Smooth muscle cell (in vitro differentiated cells): ENCODE measurements around the gene ADD3. TPM values are rescaled to one million over a fixed set of nuclear protein-coding genes. Genes with fewer than 3 reads are reported as not detected.

Source experiments
- DNase-seq: peaks from one replicate; lab custom pipeline; 2025; ENCODE audit not compliant: unreplicated experiment; lab: John Stamatoyannopoulos, UW
- H2AFZ ChIP-seq: fragments of 200-600 bp; sonication (generic); 2 replicates; pipeline ENCODE4 v1.6.0; 2016; ENCODE audit warnings: antibody characterized with exemption, low read depth, mild to moderate bottlenecking
- H3F3A ChIP-seq: fragments of 200-600 bp; sonication (generic); 2 replicates; pipeline ENCODE4 v1.6.0; 2017; ENCODE audit warnings: antibody characterized with exemption, low read depth
- H3K27ac ChIP-seq: fragments of 200-600 bp; sonication (generic); 2 replicates; pipeline ENCODE4 v1.5.1; 2016; ENCODE audit warnings: low read depth, mild to moderate bottlenecking
- H3K27me3 ChIP-seq: fragments of 200-600 bp; sonication (generic); 2 replicates; pipeline ENCODE4 v1.6.1; 2016; ENCODE audit warnings: low read depth, mild to moderate bottlenecking
- H3K36me3 ChIP-seq: fragments of 200-600 bp; sonication (generic); 2 replicates; pipeline ENCODE4 v1.5.1; 2016; ENCODE audit warnings: low read depth
- H3K4me1 ChIP-seq: fragments of 200-600 bp; sonication (generic); 2 replicates; pipeline ENCODE4 v1.5.1; 2016; ENCODE audit warnings: low read depth
- H3K4me2 ChIP-seq: fragments of 200-600 bp; sonication (generic); 2 replicates; pipeline ENCODE4 v1.6.0; 2016; ENCODE audit warnings: mild to moderate bottlenecking
- H3K4me3 ChIP-seq: fragments of 200-600 bp; sonication (generic); 2 replicates; pipeline ENCODE4 v1.5.1; 2016; ENCODE audit warnings: mild to moderate bottlenecking
- H3K79me2 ChIP-seq: fragments of 200-600 bp; sonication (generic); 2 replicates; pipeline ENCODE4 v1.6.0; 2016; ENCODE audit warnings: low read depth, mild to moderate bottlenecking
- H3K9ac ChIP-seq: fragments of 200-600 bp; sonication (generic); 2 replicates; pipeline ENCODE4 v1.6.0; 2016; ENCODE audit warnings: low read depth
- H3K9me3 ChIP-seq: fragments of 200-600 bp; sonication (generic); replicated peaks from 2 replicates; pipeline ENCODE4 v1.5.1; 2016; ENCODE audit warnings: low read depth
- H4K20me1 ChIP-seq: fragments of 200-600 bp; sonication (generic); 2 replicates; pipeline ENCODE4 v1.6.0; 2016; ENCODE audit warnings: low read depth
- WGBS: methylation state at CpG from one replicate; pipeline ENCODE4 v1.1.7; 2016; ENCODE audit warnings: low lambda C conversion rate; 5-methylcytosine and 5-hydroxymethylcytosine counted together
- polyA plus RNA-seq: library from polyadenylated mRNA; unstranded; fragments of >200 nt; fragmentation: Nextera tagmentation; extraction: Ambion mirVana; gene quantifications from 2 replicates; pipeline ENCODE4 v1.2.1, GENCODE V29; 2016
- total RNA-seq: library from RNA; depleted of rRNA; stranded (reverse); fragments of >200 nt; gene quantifications from 2 replicates; pipeline ENCODE4 v1.2.3, GENCODE V29; 2014
- TF ChIP-seq, protein P1 (sequence below): fragments of 200-600 bp; sonication (generic); IDR thresholded peaks from 2 replicates; pipeline ENCODE4 v1.5.1; 2017; ENCODE audit warnings: borderline replicate concordance, mild to moderate bottlenecking, antibody characterized with exemption; ENCODE audit not compliant: insufficient read depth, poor library complexity, severe bottlenecking

Gene ADD3
- total and polyA plus RNA-seq, 2 experiments from 2014 or later: 75.0 to 155 TPM

DNA sequence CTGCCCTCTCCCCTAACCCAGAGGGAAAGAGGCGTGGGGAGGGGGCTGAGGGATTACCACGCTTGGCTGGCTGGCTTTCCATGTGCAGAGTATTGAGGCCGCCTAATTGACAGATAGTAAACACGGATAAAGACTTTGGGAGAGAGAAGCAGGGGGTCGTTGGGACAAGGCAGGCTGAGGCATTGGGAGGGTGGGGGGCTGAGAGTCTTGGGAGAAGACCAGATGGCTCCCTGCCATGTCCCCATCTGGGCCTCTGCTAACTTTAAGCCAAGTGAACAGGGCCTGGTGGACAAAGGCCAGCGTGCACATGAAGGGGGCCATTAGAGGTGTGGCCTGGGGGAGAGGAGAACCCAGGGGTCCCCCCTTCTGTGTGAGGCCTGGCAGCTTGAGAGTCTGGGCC is 144.2 kb downstream of the ADD3 start:
- no peaks in the 10 kb centered on the region for H4K20me1 ChIP-seq
- H3K79me2 ChIP-seq: no peaks in the 10 kb centered on the region
- H2AFZ ChIP-seq: no peak overlapping the region
- H3K27ac ChIP-seq: no peak overlapping the region
- TF ChIP-seq, protein P1, sequence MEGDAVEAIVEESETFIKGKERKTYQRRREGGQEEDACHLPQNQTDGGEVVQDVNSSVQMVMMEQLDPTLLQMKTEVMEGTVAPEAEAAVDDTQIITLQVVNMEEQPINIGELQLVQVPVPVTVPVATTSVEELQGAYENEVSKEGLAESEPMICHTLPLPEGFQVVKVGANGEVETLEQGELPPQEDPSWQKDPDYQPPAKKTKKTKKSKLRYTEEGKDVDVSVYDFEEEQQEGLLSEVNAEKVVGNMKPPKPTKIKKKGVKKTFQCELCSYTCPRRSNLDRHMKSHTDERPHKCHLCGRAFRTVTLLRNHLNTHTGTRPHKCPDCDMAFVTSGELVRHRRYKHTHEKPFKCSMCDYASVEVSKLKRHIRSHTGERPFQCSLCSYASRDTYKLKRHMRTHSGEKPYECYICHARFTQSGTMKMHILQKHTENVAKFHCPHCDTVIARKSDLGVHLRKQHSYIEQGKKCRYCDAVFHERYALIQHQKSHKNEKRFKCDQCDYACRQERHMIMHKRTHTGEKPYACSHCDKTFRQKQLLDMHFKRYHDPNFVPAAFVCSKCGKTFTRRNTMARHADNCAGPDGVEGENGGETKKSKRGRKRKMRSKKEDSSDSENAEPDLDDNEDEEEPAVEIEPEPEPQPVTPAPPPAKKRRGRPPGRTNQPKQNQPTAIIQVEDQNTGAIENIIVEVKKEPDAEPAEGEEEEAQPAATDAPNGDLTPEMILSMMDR: no peak
- WGBS: 79% methylated on average over 6 of the region's 6 CpGs
- DNase-seq: no peak
- peaks cover 4% of the 10 kb centered on the region for H3K4me1 ChIP-seq
- peaks cover 5% of the 10 kb centered on the region for H3K27me3 ChIP-seq
- H3K4me2 ChIP-seq: no peak overlapping the region
- no peaks in the 10 kb centered on the region for H3F3A ChIP-seq
- H3K9ac ChIP-seq: no peak overlapping the region
- H3K4me3 ChIP-seq: no peak overlapping the region
- H3K9me3 ChIP-seq: no peaks in the 10 kb centered on the region
- no peaks in the 10 kb centered on the region for H3K36me3 ChIP-seq

DNA sequence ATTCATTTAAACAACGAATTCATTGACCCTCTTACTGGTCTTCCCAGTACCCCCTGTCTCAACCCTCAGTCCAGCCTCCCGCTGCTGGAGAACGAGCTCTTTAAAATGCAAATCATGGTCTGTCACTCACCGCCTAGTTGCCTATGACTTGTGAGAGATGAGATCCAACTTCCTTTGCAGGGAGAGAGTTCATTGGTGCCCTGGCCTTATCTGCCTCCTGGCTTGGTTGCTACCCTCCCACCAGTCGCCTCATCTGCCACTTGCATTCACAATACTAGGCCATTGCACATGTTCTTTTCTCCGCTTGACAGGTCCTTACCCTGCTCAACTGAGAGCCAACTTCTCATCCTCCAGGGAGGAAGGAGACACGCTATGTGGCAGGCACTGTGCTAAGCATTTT is 145.6 kb downstream of the ADD3 start:
- Histone ChIP-seq H3K36me3 (no peaks in the 10 kb centered on the region), H3K9me3 (no peaks in the 10 kb centered on the region), H3K4me2 (no peak overlapping the region), H3K4me1 (peaks cover 4% of the 10 kb centered on the region), H3K79me2 (no peaks in the 10 kb centered on the region), H2AFZ (no peak overlapping the region), H3K4me3 (no peak overlapping the region), H3F3A (no peaks in the 10 kb centered on the region), H3K27ac (no peak overlapping the region), H4K20me1 (no peaks in the 10 kb centered on the region), H3K9ac (no peak overlapping the region), H3K27me3 (peaks cover 5% of the 10 kb centered on the region)
- TF ChIP-seq, protein P1: no peak
- DNase-seq: no peak
- WGBS: 63% methylated on average over 7 of the region's 7 CpGs

DNA sequence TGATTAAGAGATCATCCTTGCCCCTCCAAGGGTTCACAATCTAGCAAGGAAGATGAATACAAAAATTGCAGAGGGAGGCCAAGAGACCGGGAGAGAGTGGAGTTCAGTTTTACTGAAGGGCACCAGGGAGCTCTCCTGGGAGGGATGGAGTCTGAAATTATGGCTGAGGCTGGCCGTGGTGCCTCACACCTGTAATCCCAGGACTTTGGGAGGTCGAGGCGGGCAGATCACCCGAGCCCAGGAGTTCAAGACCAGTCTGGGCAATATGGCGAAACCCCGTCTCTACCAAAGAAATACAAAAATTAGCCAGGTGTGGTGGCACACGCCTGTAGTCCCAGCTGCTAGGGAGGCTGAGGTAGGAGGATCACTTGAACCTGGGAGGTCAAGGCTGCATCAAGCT is 148.3 kb downstream of the ADD3 start:
- no peak overlapping the region for H3K9ac ChIP-seq
- H3K4me1 ChIP-seq: peaks cover 4% of the 10 kb centered on the region
- no peaks in the 10 kb centered on the region for H3F3A ChIP-seq
- H3K36me3 ChIP-seq: no peaks in the 10 kb centered on the region
- TF ChIP-seq, protein P1: no peak
- no peak overlapping the region for H3K4me2 ChIP-seq
- no peak overlapping the region for H3K4me3 ChIP-seq
- no peak overlapping the region for H2AFZ ChIP-seq
- H3K27ac ChIP-seq: no peak overlapping the region
- no peaks in the 10 kb centered on the region for H4K20me1 ChIP-seq
- H3K27me3 ChIP-seq: no peaks in the 10 kb centered on the region
- WGBS: 95% methylated on average over 8 of the region's 8 CpGs
- no peaks in the 10 kb centered on the region for H3K9me3 ChIP-seq
- no peaks in the 10 kb centered on the region for H3K79me2 ChIP-seq
- no peak for DNase-seq
